Measurements from ENCODE around the gene NOD1. TPM values are rescaled to one million over a fixed set of nuclear protein-coding genes. Genes with fewer than 3 reads are reported as not detected.

The NOD1 gene
- total RNA-seq, 2 donors from 2014 or later = 3.6 to 4.6 TPM

DNA sequence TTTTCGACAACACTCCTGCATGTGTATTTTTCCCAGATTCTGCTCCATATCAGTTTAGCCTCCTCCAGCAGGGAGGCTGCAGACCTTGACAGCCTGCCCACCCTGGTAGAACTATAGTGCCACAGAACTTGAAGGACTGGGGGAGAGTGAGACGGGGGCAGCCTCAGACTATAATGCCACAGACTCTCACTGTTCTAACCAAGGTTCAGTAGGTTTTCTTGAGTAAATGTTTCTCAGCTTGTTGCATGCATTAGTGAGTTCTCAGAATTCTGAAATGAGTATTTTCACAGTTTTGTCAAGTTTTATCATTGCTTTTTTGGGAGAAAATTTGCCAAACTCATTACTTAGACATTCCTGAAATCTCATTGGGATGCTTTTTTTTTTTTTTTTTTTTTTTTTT is 98.3 kb downstream of the NOD1 start:
- Histone ChIP-seq H3K27me3 (no peaks in the 10 kb centered on the region), H3K27ac (no peak overlapping the region), H3K4me1 (no peaks in the 10 kb centered on the region), H3K36me3 (replicated peaks in 1 of 2; ENCODE audit: insufficient read depth in 1 of 2, low read depth in 2 of 2) (no peaks in the 10 kb centered on the region), H3K4me3 (no peak overlapping the region), H3K9me3 (no peaks in the 10 kb centered on the region)
- WGBS, 2 donors = 73 to 80% methylated on average over 2 of the region's 2 CpGs
- TF ChIP-seq, protein P1, sequence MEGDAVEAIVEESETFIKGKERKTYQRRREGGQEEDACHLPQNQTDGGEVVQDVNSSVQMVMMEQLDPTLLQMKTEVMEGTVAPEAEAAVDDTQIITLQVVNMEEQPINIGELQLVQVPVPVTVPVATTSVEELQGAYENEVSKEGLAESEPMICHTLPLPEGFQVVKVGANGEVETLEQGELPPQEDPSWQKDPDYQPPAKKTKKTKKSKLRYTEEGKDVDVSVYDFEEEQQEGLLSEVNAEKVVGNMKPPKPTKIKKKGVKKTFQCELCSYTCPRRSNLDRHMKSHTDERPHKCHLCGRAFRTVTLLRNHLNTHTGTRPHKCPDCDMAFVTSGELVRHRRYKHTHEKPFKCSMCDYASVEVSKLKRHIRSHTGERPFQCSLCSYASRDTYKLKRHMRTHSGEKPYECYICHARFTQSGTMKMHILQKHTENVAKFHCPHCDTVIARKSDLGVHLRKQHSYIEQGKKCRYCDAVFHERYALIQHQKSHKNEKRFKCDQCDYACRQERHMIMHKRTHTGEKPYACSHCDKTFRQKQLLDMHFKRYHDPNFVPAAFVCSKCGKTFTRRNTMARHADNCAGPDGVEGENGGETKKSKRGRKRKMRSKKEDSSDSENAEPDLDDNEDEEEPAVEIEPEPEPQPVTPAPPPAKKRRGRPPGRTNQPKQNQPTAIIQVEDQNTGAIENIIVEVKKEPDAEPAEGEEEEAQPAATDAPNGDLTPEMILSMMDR (IDR thresholded peaks at IDR 0.05) = no peak
- TF ChIP-seq POLR2A (IDR thresholded peaks at IDR 0.05) = no peak
- no peak for ATAC-seq
- intact Hi-C loops (cut with DNase I) = no loop called here
- DNase-seq = no peak

DNA sequence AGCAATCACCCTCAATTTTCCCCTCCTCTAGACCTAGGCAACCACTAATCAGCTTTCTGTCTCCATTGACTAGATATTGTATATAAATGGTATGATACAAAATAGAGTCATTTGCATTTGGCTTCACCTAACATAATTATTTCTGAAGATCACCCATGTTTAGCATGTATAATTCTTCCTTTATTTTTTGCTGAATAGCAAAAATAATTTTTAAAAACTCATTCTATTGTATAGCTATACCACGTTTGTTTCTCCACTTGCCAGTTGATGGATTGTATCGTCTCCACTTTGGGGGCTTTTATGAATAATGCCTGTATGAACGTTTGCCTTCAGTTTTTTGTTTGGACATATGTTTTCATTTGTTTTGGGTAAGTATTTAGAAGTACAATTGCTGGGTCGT is 98.8 kb downstream of the NOD1 start:
- no peaks in the 10 kb centered on the region for H3K27me3 ChIP-seq
- TF ChIP-seq, protein P1 (IDR thresholded peaks at IDR 0.05) = no peak
- TF ChIP-seq POLR2A (IDR thresholded peaks at IDR 0.05) = no peak
- no peak for DNase-seq
- no peaks in the 10 kb centered on the region for H3K9me3 ChIP-seq
- no peaks in the 10 kb centered on the region for H3K36me3 ChIP-seq (replicated peaks in 1 of 2; ENCODE audit: insufficient read depth in 1 of 2, low read depth in 2 of 2)
- no peak overlapping the region for H3K4me3 ChIP-seq
- H3K4me1 ChIP-seq = no peaks in the 10 kb centered on the region
- ATAC-seq = no peak
- H3K27ac ChIP-seq = no peak overlapping the region
- intact Hi-C loops (cut with DNase I) = no loop called here
- WGBS, 2 donors = 54 to 63% methylated on average over 4 of the region's 4 CpGs

DNA sequence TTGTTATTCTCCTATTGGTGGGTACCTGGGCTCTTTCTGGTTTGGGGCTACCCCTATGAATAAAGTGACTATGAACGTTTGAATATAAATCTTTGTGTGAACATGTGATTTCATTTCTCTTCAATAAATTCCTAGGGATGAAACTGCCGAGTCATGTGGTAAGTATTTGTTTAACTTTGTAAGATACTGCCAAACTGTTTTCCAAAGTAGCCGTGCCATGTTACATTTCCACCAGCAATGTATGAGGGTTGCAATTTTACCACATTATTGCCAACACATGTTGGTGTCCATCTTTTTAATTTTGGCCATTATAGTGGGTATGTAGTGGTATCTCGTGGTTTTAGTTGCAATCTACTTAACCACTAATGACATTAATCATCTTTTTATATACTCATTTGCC is 99.5 kb downstream of the NOD1 start:
- Histone ChIP-seq H3K27ac (no peak overlapping the region), H3K9me3 (no peaks in the 10 kb centered on the region), H3K36me3 (replicated peaks in 1 of 2; ENCODE audit: insufficient read depth in 1 of 2, low read depth in 2 of 2) (no peaks in the 10 kb centered on the region), H3K27me3 (no peaks in the 10 kb centered on the region), H3K4me3 (no peak overlapping the region), H3K4me1 (no peaks in the 10 kb centered on the region)
- WGBS, 2 donors = 56 to 61% methylated on average over 4 of the region's 4 CpGs
- no peak for TF ChIP-seq POLR2A (IDR thresholded peaks at IDR 0.05)
- TF ChIP-seq, protein P1 (IDR thresholded peaks at IDR 0.05) = no peak
- ATAC-seq (no peak), DNase-seq (no peak)
- intact Hi-C loops (cut with DNase I) = no loop called here

DNA sequence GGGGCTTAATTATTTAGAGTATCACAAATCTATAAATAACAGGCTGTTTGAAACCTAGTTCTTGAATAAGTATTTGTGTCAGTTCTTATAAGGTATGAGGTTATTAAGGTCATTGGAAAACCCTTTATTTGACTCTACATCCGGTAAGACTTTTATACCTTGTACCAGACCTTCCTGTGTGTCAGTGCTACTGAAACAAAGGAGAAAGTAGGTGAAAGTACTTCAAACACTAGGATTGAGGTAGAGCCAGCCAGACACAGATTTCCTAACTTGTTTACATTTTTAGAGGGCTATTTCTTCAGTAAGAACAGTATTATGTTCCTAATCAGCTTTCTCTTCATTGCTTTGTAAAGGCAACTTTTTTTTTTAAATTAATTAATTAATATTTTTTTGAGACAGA is 100.3 kb downstream of the NOD1 start:
- WGBS, 2 donors = 79 to 92% methylated on average over 1 of the region's 1 CpG
- TF ChIP-seq, protein P1 (IDR thresholded peaks at IDR 0.05) = no peak
- no peak for TF ChIP-seq POLR2A (IDR thresholded peaks at IDR 0.05)
- H3K27me3 ChIP-seq = no peaks in the 10 kb centered on the region

More for the DNA sequence above, 100.3 kb downstream of the NOD1 start:
- H3K27ac ChIP-seq = no peak overlapping the region
- H3K9me3 ChIP-seq = no peaks in the 10 kb centered on the region
- no peak for DNase-seq
- intact Hi-C loops (cut with DNase I) = no loop called here
- H3K4me3 ChIP-seq = no peak overlapping the region
- H3K36me3 ChIP-seq (replicated peaks in 1 of 2; ENCODE audit: insufficient read depth in 1 of 2, low read depth in 2 of 2) = no peaks in the 10 kb centered on the region
- ATAC-seq = no peak
- H3K4me1 ChIP-seq = no peaks in the 10 kb centered on the region

Other genes with a start within 250 kb of the NOD1 start
- 10 to 100 TPM; 36.1 to 42.5 TPM for gene ZNRF2, start 194.2 kb downstream of the NOD1 start, total RNA-seq
- gene GGCT, start 26.0 kb upstream of the NOD1 start, total RNA-seq = 10 to 100 TPM; 13.5 to 42.2 TPM
- 10 to 100 TPM; 43.1 to 70.9 TPM for gene GARS1, start 116.1 kb upstream of the NOD1 start, total RNA-seq
- gene CRHR2, start 203.7 kb upstream of the NOD1 start, total RNA-seq = 1 to 10 TPM in 1 of 2 donors, under 1 TPM in 1; 0.33 to 4.7 TPM